Measurements from ENCODE around the gene DMKN. TPM values are rescaled to one million over a fixed set of nuclear protein-coding genes. Genes with fewer than 3 reads are reported as not detected.

DMKN gene
- total and polyA plus RNA-seq, 10 donors: 2.5 to 17.9 (median 6.7) TPM

GRCh38 chr19:35556846-35557538 lies 43.5 kb upstream of the DMKN start:
- peak; percentile 44 for DNase-seq
- Histone ChIP-seq H3K4me1 (peaks cover 5 to 23% (median 16%) of the 10 kb centered on the region in 6 donors), H3K36me3 (no peaks in the 10 kb centered on the region), H3K4me3 (peak overlapping the region in 1 of 8 donors; percentile 67), H3K27me3 (replicated peaks in 1 of 7) (peaks cover 0 to 60% (median 25%) of the 10 kb centered on the region in 7 donors), H3K9me3 (no peaks in the 10 kb centered on the region), H3K27ac (no peak overlapping the region)
- no peak for TF ChIP-seq CTCF (IDR thresholded peaks at IDR 0.05 in 8 of 11, conservative IDR thresholded peaks at IDR 0.05 in 3 of 11)
- TF ChIP-seq POLR2A (IDR thresholded peaks at IDR 0.05): no peak
- TF ChIP-seq POLR2AphosphoS5 (IDR thresholded peaks at IDR 0.05): no peak
- intact Hi-C loops (cut with DNase I; ENCODE audit: low total_unique reads): loop anchor here (10.0 kb wide), 1 partner anchor 158 kb away; the partner anchor contains the start of gene KMT2B
- 79 to 91% (median 86%) methylated on average over 16 of the region's 16 CpGs for WGBS, 5 donors

GRCh38 chr19:35556025-35556590 lies 42.7 kb upstream of the DMKN start:
- peaks cover 0 to 5% (median 0%) of the 10 kb centered on the region in 6 donors for H3K36me3 ChIP-seq
- H3K9me3 ChIP-seq: no peaks in the 10 kb centered on the region
- DNase-seq: peak; percentile 55
- H3K4me1 ChIP-seq: peaks cover 5 to 23% (median 16%) of the 10 kb centered on the region in 6 donors
- peaks cover 0 to 55% (median 25%) of the 10 kb centered on the region in 7 donors for H3K27me3 ChIP-seq (replicated peaks in 1 of 7)
- 82 to 87% (median 86%) methylated on average over 9 of the region's 9 CpGs for WGBS, 5 donors
- H3K27ac ChIP-seq: no peak overlapping the region
- no peak overlapping the region for H3K4me3 ChIP-seq
- TF ChIP-seq POLR2A (IDR thresholded peaks at IDR 0.05) (no peak), CTCF (IDR thresholded peaks at IDR 0.05 in 8 of 11, conservative IDR thresholded peaks at IDR 0.05 in 3 of 11) (no peak), POLR2AphosphoS5 (IDR thresholded peaks at IDR 0.05) (no peak)
- intact Hi-C loops (cut with DNase I; ENCODE audit: low total_unique reads): loop anchor here (10.0 kb wide), 1 partner anchor 159 kb away; the partner anchor contains the start of gene KMT2B

- peaks cover 0 to 11% (median 2%) of the 10 kb centered on the region in 6 donors for H3K36me3 ChIP-seq
- no peak overlapping the region for H3K4me3 ChIP-seq
- peaks cover 0 to 48% (median 25%) of the 10 kb centered on the region in 7 donors for H3K27me3 ChIP-seq (replicated peaks in 1 of 7)
- WGBS, 5 donors: 60 to 76% (median 72%) methylated on average over 15 to 30 of the region's 30 CpGs
- peak; percentile 56 for DNase-seq
- no peak overlapping the region for H3K27ac ChIP-seq
- TF ChIP-seq CTCF (IDR thresholded peaks at IDR 0.05 in 8 of 11, conservative IDR thresholded peaks at IDR 0.05 in 3 of 11): no peak
- no peak for TF ChIP-seq POLR2A (IDR thresholded peaks at IDR 0.05)
- no peak for TF ChIP-seq POLR2AphosphoS5 (IDR thresholded peaks at IDR 0.05)
- intact Hi-C loops (cut with DNase I; ENCODE audit: low total_unique reads): loop anchor here (10.0 kb wide), 1 partner anchor 159 kb away; the partner anchor contains the start of gene KMT2B
- H3K4me1 ChIP-seq: peaks cover 5 to 23% (median 16%) of the 10 kb centered on the region in 6 donors
- no peaks in the 10 kb centered on the region for H3K9me3 ChIP-seq
Observed at GRCh38 chr19:35555301-35556005, 42.0 kb upstream of the DMKN start.

Data from spleen (tissue), 11 donors.